A549 (cell line): ENCODE results near the gene NEAT1. TPM values are rescaled to one million over a fixed set of nuclear protein-coding genes. Genes with fewer than 3 reads are reported as not detected.

Source experiments
- ATAC-seq, 2 experiments: fragments of 200-7000 bp in 1 of 2; fragments of >200 bp in 1 of 2; cut with Nextera tagmentation in 1 of 2; cut with Tn5 transposase in 1 of 2; 3 replicates each; pipeline versions ENCODE4 v1.8.0 to v1.9.1; 2018 to 2020; ENCODE audit warnings: mild to moderate bottlenecking in 1 of 2, moderate library complexity in 1 of 2
- CTCF ChIA-PET: fragments of 300-600 bp; sonication (Branson Sonifier 250); formaldehyde crosslinking; extraction: SDS; loops from one replicate; lab custom pipeline; 2021; ENCODE audit warnings: antibody characterized with exemption, inconsistent platforms; lab: Yijun Ruan, JAX
- POLR2A ChIA-PET: fragments of 350-600 bp; formaldehyde crosslinking; extraction: SDS; loops from one replicate; lab custom pipeline; 2021; ENCODE audit warnings: antibody characterized with exemption, inconsistent platforms; lab: Yijun Ruan, JAX
- DNase-seq, 2 experiments: peaks; one replicate each; pipeline versions ENCODE4 v3.0.0 to v3.0.0-alpha.2; 2011 to 2016; ENCODE audit warnings: low read depth in 1 of 2, low spot score in 1 of 2
- FAIRE-seq: peaks from 2 replicates; lab custom pipeline; 2011; peaks lifted over from hg19 to GRCh38; lab: Jason Lieb, UNC
- H3K27ac ChIP-seq, 2 experiments: fragments of >200 bp; sonication (Bioruptor Twin); formaldehyde crosslinking; 3 replicates each; pipeline ENCODE4 v1.5.1; 2016 to 2017
- H3K4me1 ChIP-seq: fragments of >200 bp; sonication (Bioruptor Twin); formaldehyde crosslinking; 3 replicates; pipeline ENCODE4 v1.6.1; 2016
- H3K4me2 ChIP-seq: fragments of >200 bp; sonication (Bioruptor Twin); formaldehyde crosslinking; 3 replicates; pipeline ENCODE4 v1.6.1; 2016
- H3K4me3 ChIP-seq: fragments of >200 bp; sonication (Bioruptor Twin); formaldehyde crosslinking; 3 replicates; pipeline ENCODE4 v1.5.1; 2016
- H3K9me3 ChIP-seq: fragments of >200 bp; sonication (Bioruptor Twin); formaldehyde crosslinking; 3 replicates; pipeline ENCODE4 v1.6.1; 2016
- BHLHE40 ChIP-seq: IDR thresholded peaks from 2 replicates; pipeline ENCODE4 v1.6.1; 2012; ENCODE audit warnings: low read depth, low read length, inconsistent platforms
- CBX8 ChIP-seq: fragments of 200-600 bp; sonication (generic); IDR thresholded peaks from 2 replicates; pipeline ENCODE4 v1.6.1; 2016
- CHD2 ChIP-seq: fragments of 150-350 bp; IDR thresholded peaks from 2 replicates; pipeline ENCODE4 v1.6.1; 2014; ENCODE audit warnings: low read length; ENCODE audit not compliant: partially characterized antibody
- CHD4 ChIP-seq: fragments of 200-600 bp; sonication (generic); IDR thresholded peaks from 2 replicates; pipeline ENCODE4 v1.6.1; 2016; ENCODE audit warnings: antibody characterized with exemption, mild to moderate bottlenecking, borderline replicate concordance
- EHF ChIP-seq: fragments of 250-450 bp; sonication (Bioruptor Pico); IDR thresholded peaks from 2 replicates; pipeline ENCODE4 v1.5.0; 2020; ENCODE audit warnings: mild to moderate bottlenecking
- EHMT2 ChIP-seq: fragments of 200-600 bp; sonication (generic); IDR thresholded peaks from 2 replicates; pipeline ENCODE4 v1.6.1; 2016; ENCODE audit warnings: antibody characterized with exemption, low read depth, mild to moderate bottlenecking, moderate library complexity
- ESRRA ChIP-seq: fragments of 150-350 bp; IDR thresholded peaks from 2 replicates; pipeline ENCODE4 v1.6.1; 2014; ENCODE audit warnings: mild to moderate bottlenecking, low read length, borderline replicate concordance
- FOSB ChIP-seq: fragments of 250-450 bp; sonication (Bioruptor Pico); IDR thresholded peaks from 2 replicates; pipeline ENCODE4 v1.5.0; 2020; ENCODE audit warnings: mild to moderate bottlenecking, moderate library complexity
- HDAC2 ChIP-seq: fragments of 200-600 bp; sonication (generic); IDR thresholded peaks from 2 replicates; pipeline ENCODE4 v1.6.1; 2016
- HOXB13 ChIP-seq: fragments of 250-450 bp; sonication (Bioruptor Pico); IDR thresholded peaks from 2 replicates; pipeline ENCODE4 v1.5.0; 2020; ENCODE audit warnings: low read depth, mild to moderate bottlenecking, moderate library complexity
- HOXB5 ChIP-seq: fragments of 250-450 bp; sonication (Bioruptor Pico); IDR thresholded peaks from 2 replicates; pipeline ENCODE4 v1.5.0; 2020; ENCODE audit warnings: mild to moderate bottlenecking, moderate library complexity
- JUN ChIP-seq, 2 experiments: fragments of >200 bp; sonication (Bioruptor Twin); formaldehyde crosslinking; IDR thresholded peaks; 2 replicates in 1 of 2; 3 replicates in 1 of 2; pipeline ENCODE4 v1.6.1; 2016 to 2017
- MAFK ChIP-seq: fragments of 450-650 bp; IDR thresholded peaks from 2 replicates; pipeline ENCODE4 v1.6.1; 2014; ENCODE audit not compliant: partially characterized antibody
- MAZ ChIP-seq: fragments of 150-350 bp; IDR thresholded peaks from 2 replicates; pipeline ENCODE4 v1.6.1; 2014; ENCODE audit warnings: antibody characterized with exemption, low read depth, low read length, borderline replicate concordance
- NPAS2 ChIP-seq: fragments of 250-450 bp; sonication (Bioruptor Pico); IDR thresholded peaks from 2 replicates; pipeline ENCODE4 v1.8.0; 2022; ENCODE audit warnings: mild to moderate bottlenecking, moderate library complexity, borderline replicate concordance
- POLR2AphosphoS2 ChIP-seq: conservative IDR thresholded peaks from 2 replicates; pipeline ENCODE4 v1.6.1; 2012; ENCODE audit warnings: low read length, improper control_type of control experiment, inconsistent platforms
- RFX5 ChIP-seq: fragments of 450-650 bp; IDR thresholded peaks from 2 replicates; pipeline ENCODE4 v1.7.1; 2014; ENCODE audit warnings: antibody characterized with exemption, mild to moderate bottlenecking, moderate library complexity
- TFCP2L1 ChIP-seq: fragments of 250-450 bp; sonication (Bioruptor Pico); IDR thresholded peaks from 2 replicates; pipeline ENCODE4 v1.5.0; 2021; ENCODE audit warnings: mild to moderate bottlenecking
- ZSCAN20 ChIP-seq: fragments of 250-450 bp; sonication (Bioruptor Pico); IDR thresholded peaks from 2 replicates; pipeline ENCODE4 v1.8.0; 2022; ENCODE audit warnings: mild to moderate bottlenecking, moderate library complexity
- WGBS: methylation state at CpG from one replicate; pipeline ENCODE4 v1.1.6; 2017; ENCODE audit errors: missing lambda C conversion rate; 5-methylcytosine and 5-hydroxymethylcytosine counted together
- polyA plus RNA-seq, 4 experiments: library from polyadenylated mRNA; depleted of rRNA in 3 of 4; stranded (reverse); fragments of >200 nt; fragmentation: RNase III in 1 of 4; extraction: RNeasy Plus Mini Kit Qiagen cat#74134 plus additional on column Dnase treatment in 1 of 4; gene quantifications; 2 replicates in 3 of 4; 3 replicates in 1 of 4; pipeline ENCODE4 v1.2.3, GENCODE V29; 2011 to 2017
- TF ChIP-seq, protein P1 (sequence below): fragments of >200 bp; sonication (Bioruptor Twin); formaldehyde crosslinking; IDR thresholded peaks from 2 replicates; pipeline ENCODE4 v1.6.1; 2016
- TF ChIP-seq, protein P2 (sequence below): fragments of 450-650 bp; IDR thresholded peaks from 2 replicates; pipeline ENCODE4 v1.6.1; 2014; ENCODE audit warnings: antibody characterized with exemption
- TF ChIP-seq, protein P3 (sequence below): IDR thresholded peaks from 2 replicates; pipeline ENCODE4 v1.6.1; 2012
- TF ChIP-seq, protein P4 (sequence below): fragments of 250-450 bp; sonication (Bioruptor Pico); IDR thresholded peaks from 2 replicates; pipeline ENCODE4 v1.5.0; 2020; ENCODE audit warnings: low read depth, mild to moderate bottlenecking, moderate library complexity
- TF ChIP-seq, protein P5 (sequence below): IDR thresholded peaks from 2 replicates; pipeline ENCODE4 v1.6.1; 2012; ENCODE audit warnings: low read depth, borderline replicate concordance
- TF ChIP-seq, protein P6 (sequence below): fragments of 200-600 bp; sonication (generic); IDR thresholded peaks from 2 replicates; pipeline ENCODE4 v1.6.1; 2016; ENCODE audit warnings: antibody characterized with exemption, mild to moderate bottlenecking, moderate library complexity
- TF ChIP-seq, protein P7 (sequence below): fragments of >200 bp; sonication (Bioruptor Twin); formaldehyde crosslinking; IDR thresholded peaks from 3 replicates; pipeline ENCODE4 v1.6.1; 2016

Gene NEAT1
- polyA plus RNA-seq, 2 of the 4 experiments (the other 2 are of a cell fraction): 314 to 1,223 TPM

DNA sequence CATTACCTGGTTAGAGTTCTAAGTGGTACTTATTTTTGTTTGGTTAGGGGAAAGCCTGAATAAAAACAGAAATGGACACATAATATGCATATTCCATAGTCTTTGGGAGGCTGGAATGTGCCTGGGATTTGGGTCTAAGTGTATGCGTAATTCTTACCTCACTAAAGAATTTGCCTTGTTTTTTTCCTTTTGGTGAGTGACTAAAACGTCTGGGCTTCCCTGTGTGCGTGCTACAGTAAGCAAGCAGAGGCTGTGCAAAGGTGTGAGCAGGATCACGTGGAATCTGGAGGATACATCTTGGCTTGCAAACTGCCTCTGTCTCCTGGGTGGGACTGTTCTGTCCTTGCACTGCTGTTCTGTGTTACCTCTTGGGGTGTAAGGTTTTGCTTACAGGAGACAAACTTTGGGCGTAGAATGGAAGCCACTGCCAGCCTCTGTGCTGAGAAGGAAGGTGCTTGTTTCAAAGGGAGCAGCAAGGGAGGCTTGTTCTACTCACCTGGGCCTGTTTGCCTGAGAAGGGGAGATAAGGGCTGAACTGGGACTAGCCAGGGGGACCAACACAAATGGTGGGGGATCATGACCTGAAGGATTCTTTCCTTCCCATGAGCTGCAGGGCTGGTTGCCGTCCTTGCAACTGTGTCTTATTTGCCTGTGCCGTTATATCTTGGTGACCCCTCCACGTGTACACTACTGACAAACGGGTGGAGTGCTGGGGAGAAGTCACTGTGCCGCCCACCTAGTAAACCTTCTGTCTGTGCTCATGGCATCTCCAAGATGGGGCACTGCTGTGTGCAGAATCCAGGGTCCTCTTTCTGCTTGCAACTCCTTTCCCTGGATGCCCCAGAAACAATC is 4.5 kb downstream of the NEAT1 start (continued):
- TF ChIP-seq BHLHE40: 0 out of 2 replicates have a peak, but pooled peaks have one; percentile 41
- peak; percentile 96 for TF ChIP-seq TFCP2L1 (CRISPR knock-in tag)
- peak; percentile 24 for TF ChIP-seq EHF
- peak; percentile 86 for TF ChIP-seq ZSCAN20 (CRISPR knock-in tag)
- TF ChIP-seq CBX8: no peak

DNA sequence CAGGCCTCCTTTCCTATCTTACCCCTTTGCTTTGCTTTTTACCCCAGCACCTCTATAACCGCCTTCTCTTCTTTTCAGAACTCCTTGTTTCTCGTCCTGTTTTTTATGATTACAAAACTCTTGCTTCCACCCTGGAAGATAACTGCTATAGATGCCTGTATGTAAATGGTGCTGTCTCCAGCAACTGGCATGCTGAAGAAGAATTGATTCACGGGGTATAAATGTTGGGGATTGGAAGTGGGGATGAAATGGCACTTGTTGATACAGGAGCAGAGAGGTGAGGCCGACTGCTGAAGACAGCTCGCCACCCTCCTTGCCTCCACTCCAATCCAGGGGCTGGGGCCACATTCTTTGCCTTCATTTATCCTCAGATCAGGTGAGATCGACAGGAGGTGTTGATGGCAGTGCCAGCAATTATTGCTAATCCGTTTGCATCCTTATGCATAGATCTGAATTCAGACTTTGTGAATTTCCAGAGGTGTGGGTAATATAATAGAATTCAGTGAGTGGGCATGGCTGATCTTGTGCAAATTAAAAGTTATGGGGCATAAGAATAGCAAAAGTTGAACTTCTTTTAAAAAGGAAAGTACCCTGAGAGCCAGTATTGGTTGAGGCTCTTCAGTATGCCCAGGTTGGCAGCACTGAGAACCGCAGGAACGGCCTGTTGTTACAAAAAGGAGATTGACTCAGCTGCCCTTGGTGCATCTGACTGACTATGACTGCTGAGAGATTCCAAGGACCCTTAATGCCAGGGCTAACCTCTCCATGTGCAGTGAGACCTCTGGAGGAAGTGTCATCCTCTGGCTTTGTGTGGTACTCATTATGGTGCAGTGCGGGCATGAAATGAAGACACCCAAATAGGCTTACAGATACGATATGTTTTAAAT is 5.3 kb downstream of the NEAT1 start:
- no peak for FAIRE-seq
- peak overlapping the region; percentile 97 to 100 for H3K27ac ChIP-seq
- WGBS: 2% methylated on average over 11 of the region's 11 CpGs
- H3K4me2 ChIP-seq: peak overlapping the region; percentile 89
- peak; percentile 25 to 26 for ATAC-seq
- H3K4me1 ChIP-seq: peaks cover 36% of the 10 kb centered on the region
- H3K9me3 ChIP-seq: no peaks in the 10 kb centered on the region
- ChIA-PET CTCF (interaction anchor here (0.9 to 1.8 kb wide), 3 partner anchors 10 to 145 kb away, joined by 3 to 5 read pairs (median 4); partner anchors contain the start of gene FAM89B), POLR2A (interaction anchor here (1.0 to 17.5 kb wide), 4 partner anchors 10 to 76 kb away, joined by 4 to 756 read pairs (median 69); partner anchors contain the start of genes MALAT1 and NEAT1)
- H3K4me3 ChIP-seq: peak overlapping the region; percentile 95
- DNase-seq: peak in 1 of 2 experiments; percentile 82
- TF ChIP-seq TFCP2L1 (CRISPR knock-in tag) (peak; percentile 98), ZSCAN20 (CRISPR knock-in tag) (no peak), FOSB (peak; percentile 99), JUN (IDR thresholded peaks at IDR 0.05) (peak; percentile 71 to 75; a peak in 4 of 5 replicates), ESRRA (no peak), CHD2 (no peak), CHD4 (no peak), HOXB13 (CRISPR knock-in tag) (no peak), RFX5 (no peak), POLR2AphosphoS2 (peak; percentile 77), HOXB5 (CRISPR knock-in tag) (no peak; the same call in 1 of the 2 replicates), NPAS2 (peak; percentile 38), HDAC2 (no peak), EHF (0 out of 2 replicates have a peak, but pooled peaks have one; percentile 7), MAZ (peak; percentile 1; the same call in 1 of the 2 replicates), MAFK (no peak), EHMT2 (no peak)
- TF ChIP-seq, protein P1, sequence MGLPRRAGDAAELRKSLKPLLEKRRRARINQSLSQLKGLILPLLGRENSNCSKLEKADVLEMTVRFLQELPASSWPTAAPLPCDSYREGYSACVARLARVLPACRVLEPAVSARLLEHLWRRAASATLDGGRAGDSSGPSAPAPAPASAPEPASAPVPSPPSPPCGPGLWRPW: no peak
- TF ChIP-seq, protein P2, sequence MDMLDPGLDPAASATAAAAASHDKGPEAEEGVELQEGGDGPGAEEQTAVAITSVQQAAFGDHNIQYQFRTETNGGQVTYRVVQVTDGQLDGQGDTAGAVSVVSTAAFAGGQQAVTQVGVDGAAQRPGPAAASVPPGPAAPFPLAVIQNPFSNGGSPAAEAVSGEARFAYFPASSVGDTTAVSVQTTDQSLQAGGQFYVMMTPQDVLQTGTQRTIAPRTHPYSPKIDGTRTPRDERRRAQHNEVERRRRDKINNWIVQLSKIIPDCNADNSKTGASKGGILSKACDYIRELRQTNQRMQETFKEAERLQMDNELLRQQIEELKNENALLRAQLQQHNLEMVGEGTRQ: no peak
- TF ChIP-seq, protein P3, sequence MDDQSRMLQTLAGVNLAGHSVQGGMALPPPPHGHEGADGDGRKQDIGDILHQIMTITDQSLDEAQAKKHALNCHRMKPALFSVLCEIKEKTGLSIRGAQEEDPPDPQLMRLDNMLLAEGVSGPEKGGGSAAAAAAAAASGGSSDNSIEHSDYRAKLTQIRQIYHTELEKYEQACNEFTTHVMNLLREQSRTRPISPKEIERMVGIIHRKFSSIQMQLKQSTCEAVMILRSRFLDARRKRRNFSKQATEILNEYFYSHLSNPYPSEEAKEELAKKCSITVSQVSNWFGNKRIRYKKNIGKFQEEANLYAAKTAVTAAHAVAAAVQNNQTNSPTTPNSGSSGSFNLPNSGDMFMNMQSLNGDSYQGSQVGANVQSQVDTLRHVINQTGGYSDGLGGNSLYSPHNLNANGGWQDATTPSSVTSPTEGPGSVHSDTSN: peak; percentile 71; the same call in 1 of the 2 replicates
- TF ChIP-seq, protein P4, sequence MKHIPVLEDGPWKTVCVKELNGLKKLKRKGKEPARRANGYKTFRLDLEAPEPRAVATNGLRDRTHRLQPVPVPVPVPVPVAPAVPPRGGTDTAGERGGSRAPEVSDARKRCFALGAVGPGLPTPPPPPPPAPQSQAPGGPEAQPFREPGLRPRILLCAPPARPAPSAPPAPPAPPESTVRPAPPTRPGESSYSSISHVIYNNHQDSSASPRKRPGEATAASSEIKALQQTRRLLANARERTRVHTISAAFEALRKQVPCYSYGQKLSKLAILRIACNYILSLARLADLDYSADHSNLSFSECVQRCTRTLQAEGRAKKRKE (CRISPR knock-in tag): peak; percentile 7; the same call in 1 of the 2 replicates
- TF ChIP-seq, protein P5, sequence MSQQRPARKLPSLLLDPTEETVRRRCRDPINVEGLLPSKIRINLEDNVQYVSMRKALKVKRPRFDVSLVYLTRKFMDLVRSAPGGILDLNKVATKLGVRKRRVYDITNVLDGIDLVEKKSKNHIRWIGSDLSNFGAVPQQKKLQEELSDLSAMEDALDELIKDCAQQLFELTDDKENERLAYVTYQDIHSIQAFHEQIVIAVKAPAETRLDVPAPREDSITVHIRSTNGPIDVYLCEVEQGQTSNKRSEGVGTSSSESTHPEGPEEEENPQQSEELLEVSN: no peak
- TF ChIP-seq, protein P6, sequence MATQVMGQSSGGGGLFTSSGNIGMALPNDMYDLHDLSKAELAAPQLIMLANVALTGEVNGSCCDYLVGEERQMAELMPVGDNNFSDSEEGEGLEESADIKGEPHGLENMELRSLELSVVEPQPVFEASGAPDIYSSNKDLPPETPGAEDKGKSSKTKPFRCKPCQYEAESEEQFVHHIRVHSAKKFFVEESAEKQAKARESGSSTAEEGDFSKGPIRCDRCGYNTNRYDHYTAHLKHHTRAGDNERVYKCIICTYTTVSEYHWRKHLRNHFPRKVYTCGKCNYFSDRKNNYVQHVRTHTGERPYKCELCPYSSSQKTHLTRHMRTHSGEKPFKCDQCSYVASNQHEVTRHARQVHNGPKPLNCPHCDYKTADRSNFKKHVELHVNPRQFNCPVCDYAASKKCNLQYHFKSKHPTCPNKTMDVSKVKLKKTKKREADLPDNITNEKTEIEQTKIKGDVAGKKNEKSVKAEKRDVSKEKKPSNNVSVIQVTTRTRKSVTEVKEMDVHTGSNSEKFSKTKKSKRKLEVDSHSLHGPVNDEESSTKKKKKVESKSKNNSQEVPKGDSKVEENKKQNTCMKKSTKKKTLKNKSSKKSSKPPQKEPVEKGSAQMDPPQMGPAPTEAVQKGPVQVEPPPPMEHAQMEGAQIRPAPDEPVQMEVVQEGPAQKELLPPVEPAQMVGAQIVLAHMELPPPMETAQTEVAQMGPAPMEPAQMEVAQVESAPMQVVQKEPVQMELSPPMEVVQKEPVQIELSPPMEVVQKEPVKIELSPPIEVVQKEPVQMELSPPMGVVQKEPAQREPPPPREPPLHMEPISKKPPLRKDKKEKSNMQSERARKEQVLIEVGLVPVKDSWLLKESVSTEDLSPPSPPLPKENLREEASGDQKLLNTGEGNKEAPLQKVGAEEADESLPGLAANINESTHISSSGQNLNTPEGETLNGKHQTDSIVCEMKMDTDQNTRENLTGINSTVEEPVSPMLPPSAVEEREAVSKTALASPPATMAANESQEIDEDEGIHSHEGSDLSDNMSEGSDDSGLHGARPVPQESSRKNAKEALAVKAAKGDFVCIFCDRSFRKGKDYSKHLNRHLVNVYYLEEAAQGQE: no peak; the same call in none of the 2 replicates
- TF ChIP-seq, protein P7, sequence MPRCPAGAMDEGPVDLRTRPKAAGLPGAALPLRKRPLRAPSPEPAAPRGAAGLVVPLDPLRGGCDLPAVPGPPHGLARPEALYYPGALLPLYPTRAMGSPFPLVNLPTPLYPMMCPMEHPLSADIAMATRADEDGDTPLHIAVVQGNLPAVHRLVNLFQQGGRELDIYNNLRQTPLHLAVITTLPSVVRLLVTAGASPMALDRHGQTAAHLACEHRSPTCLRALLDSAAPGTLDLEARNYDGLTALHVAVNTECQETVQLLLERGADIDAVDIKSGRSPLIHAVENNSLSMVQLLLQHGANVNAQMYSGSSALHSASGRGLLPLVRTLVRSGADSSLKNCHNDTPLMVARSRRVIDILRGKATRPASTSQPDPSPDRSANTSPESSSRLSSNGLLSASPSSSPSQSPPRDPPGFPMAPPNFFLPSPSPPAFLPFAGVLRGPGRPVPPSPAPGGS: no peak; the same call in 2 of the 3 replicates
